Measurements from ENCODE around the gene PNLIPRP3.
A peak's percentile ranks its signal among the peaks of the same experiment; 100 is the strongest.

The PNLIPRP3 gene

DNA sequence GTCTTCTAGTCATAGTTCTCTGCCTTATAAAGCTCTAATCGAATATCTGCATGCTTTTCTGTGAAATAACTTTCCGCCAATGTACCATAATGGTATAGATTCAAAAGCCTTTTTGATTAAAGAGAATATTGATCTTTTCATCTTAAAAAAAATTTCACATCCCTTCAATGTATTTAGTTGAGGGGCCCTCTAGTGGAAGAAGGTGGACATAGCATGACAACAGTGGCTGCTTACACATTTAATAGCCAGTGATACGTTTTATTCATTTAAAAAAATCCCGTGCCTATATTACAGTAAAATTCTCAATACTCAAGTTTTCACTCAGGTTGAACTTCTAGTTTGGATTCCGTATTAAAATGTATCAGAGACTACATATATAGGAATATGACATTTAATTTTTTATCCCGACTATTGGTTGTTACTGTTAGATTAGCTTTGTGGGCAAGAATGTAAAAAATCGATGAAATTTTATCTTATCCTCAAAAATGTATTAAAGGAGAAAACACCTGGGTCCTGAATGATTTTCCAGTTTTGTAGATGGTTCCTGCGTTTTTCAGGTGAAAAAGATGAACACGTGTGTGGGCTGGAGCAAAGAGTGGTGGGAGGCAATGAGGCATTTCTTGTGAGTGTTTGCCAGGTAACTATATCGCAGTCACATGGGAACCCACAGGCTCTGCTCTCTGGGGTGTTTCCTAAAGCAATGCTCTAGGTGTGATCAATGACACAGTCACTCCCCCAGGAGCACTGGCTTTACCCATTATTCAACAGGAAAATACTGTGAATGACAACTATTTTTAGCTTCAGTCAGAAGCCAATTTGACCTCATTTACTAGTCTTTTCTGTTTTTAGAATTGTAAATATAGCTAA is 94.0 kb downstream of the PNLIPRP3 start:
- DNase-seq, result peak; percentile 35

GRCh38 chr10:116522803-116523381 is 95.2 kb downstream of the PNLIPRP3 start:
- DNase-seq, result no peak

GRCh38 chr10:116524736-116525135 is 97.1 kb downstream of the PNLIPRP3 start:
- DNase-seq, result no peak

DNA sequence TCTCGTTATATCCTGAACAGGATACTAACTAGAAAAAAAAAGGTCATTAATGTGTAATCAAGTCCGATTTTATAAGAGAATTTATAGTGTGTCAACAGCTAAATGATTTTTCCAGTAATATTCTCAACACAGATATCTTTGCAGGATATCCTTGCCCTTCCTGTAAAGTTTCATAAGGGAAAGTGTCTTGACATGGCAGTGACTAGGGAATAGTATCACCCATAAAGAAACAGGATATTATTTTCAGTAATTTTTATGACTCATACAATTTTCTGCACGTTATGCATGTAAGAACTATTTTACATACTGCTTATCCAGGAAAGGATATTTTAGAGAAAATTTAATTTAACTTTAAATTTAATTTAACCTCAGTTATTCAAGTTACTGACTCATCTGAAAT is 98.6 kb downstream of the PNLIPRP3 start:
- DNase-seq, result no peak
